Measurements from ENCODE around the gene TOLLIP. TPM values are rescaled to one million over a fixed set of nuclear protein-coding genes. Genes with fewer than 3 reads are reported as not detected.
"Not testable (repeated sequence)": the region's sequence is repeated elsewhere in the genome, so short reads cannot be mapped to it uniquely, and the experiment has no call there.

TOLLIP gene
- polyA plus RNA-seq, 2 donors = 44.4 to 68.0 TPM

GRCh38 chr11:1351278-1351937, 42.0 kb upstream of the TOLLIP start:
- 63 to 64% methylated on average over 12 of the region's 12 CpGs for WGBS, 2 donors

GRCh38 chr11:1350086-1350725, 40.8 kb upstream of the TOLLIP start:
- no peaks in the 10 kb centered on the region for H3K9me3 ChIP-seq (ENCODE audit: control insufficient read depth in 2 of 2, insufficient read depth in 1 of 2, low read depth in 1 of 2, low read length in 1 of 2)
- 58 to 60% methylated on average over 22 of the region's 22 CpGs for WGBS, 2 donors
- no peaks in the 10 kb centered on the region for H3K4me1 ChIP-seq (ENCODE audit: control insufficient read depth in 2 of 2, insufficient read depth in 2 of 2, low read length in 1 of 2)
- H3K27me3 ChIP-seq (ENCODE audit: control insufficient read depth in 1 of 2, insufficient read depth in 2 of 2, low read length in 2 of 2) = no peaks in the 10 kb centered on the region
- no peak overlapping the region for H3K27ac ChIP-seq (ENCODE audit: low read depth in 2 of 2, low read length in 1 of 2)
- H3K4me3 ChIP-seq (ENCODE audit: low read depth in 1 of 2, low read length in 2 of 2) = no peak overlapping the region
- H3K36me3 ChIP-seq (ENCODE audit: control insufficient read depth in 2 of 2, insufficient read depth in 2 of 2, low read length in 1 of 2) = no peaks in the 10 kb centered on the region

More at GRCh38 chr11:1351278-1351937, 42.0 kb upstream of the TOLLIP start:
- H3K4me1 ChIP-seq (ENCODE audit: control insufficient read depth in 2 of 2, insufficient read depth in 2 of 2, low read length in 1 of 2) = no peaks in the 10 kb centered on the region
- H3K4me3 ChIP-seq (ENCODE audit: low read depth in 1 of 2, low read length in 2 of 2) = no peak overlapping the region
- no peaks in the 10 kb centered on the region for H3K27me3 ChIP-seq (ENCODE audit: control insufficient read depth in 1 of 2, insufficient read depth in 2 of 2, low read length in 2 of 2)
- H3K36me3 ChIP-seq (ENCODE audit: control insufficient read depth in 2 of 2, insufficient read depth in 2 of 2, low read length in 1 of 2) = no peaks in the 10 kb centered on the region
- H3K27ac ChIP-seq (ENCODE audit: low read depth in 2 of 2, low read length in 1 of 2) = no peak overlapping the region
- no peaks in the 10 kb centered on the region for H3K9me3 ChIP-seq (ENCODE audit: control insufficient read depth in 2 of 2, insufficient read depth in 1 of 2, low read depth in 1 of 2, low read length in 1 of 2)

- H3K27ac ChIP-seq (ENCODE audit: low read depth in 2 of 2, low read length in 1 of 2) = no peak overlapping the region
- no peaks in the 10 kb centered on the region for H3K4me1 ChIP-seq (ENCODE audit: control insufficient read depth in 2 of 2, insufficient read depth in 2 of 2, low read length in 1 of 2)
- H3K27me3 ChIP-seq (ENCODE audit: control insufficient read depth in 1 of 2, insufficient read depth in 2 of 2, low read length in 2 of 2) = no peaks in the 10 kb centered on the region
- no peak overlapping the region for H3K4me3 ChIP-seq (ENCODE audit: low read depth in 1 of 2, low read length in 2 of 2)
- no peaks in the 10 kb centered on the region for H3K36me3 ChIP-seq (ENCODE audit: control insufficient read depth in 2 of 2, insufficient read depth in 2 of 2, low read length in 1 of 2)
- no peaks in the 10 kb centered on the region for H3K9me3 ChIP-seq (ENCODE audit: control insufficient read depth in 2 of 2, insufficient read depth in 1 of 2, low read depth in 1 of 2, low read length in 1 of 2)
- WGBS, 2 donors = 63 to 72% methylated on average over 29 of the region's 29 CpGs
Observed at GRCh38 chr11:1349327-1350041, 40.1 kb upstream of the TOLLIP start.

GRCh38 chr11:1348796-1349326, 39.4 kb upstream of the TOLLIP start:
- Histone ChIP-seq H3K27ac (ENCODE audit: low read depth in 2 of 2, low read length in 1 of 2) (no peak overlapping the region), H3K27me3 (ENCODE audit: control insufficient read depth in 1 of 2, insufficient read depth in 2 of 2, low read length in 2 of 2) (no peaks in the 10 kb centered on the region), H3K4me1 (ENCODE audit: control insufficient read depth in 2 of 2, insufficient read depth in 2 of 2, low read length in 1 of 2) (no peaks in the 10 kb centered on the region), H3K9me3 (ENCODE audit: control insufficient read depth in 2 of 2, insufficient read depth in 1 of 2, low read depth in 1 of 2, low read length in 1 of 2) (no peaks in the 10 kb centered on the region), H3K36me3 (ENCODE audit: control insufficient read depth in 2 of 2, insufficient read depth in 2 of 2, low read length in 1 of 2) (no peaks in the 10 kb centered on the region), H3K4me3 (ENCODE audit: low read depth in 1 of 2, low read length in 2 of 2) (no peak overlapping the region)
- WGBS, 2 donors = 45 to 52% methylated on average over 22 to 25 of the region's 25 CpGs

GRCh38 chr11:1348146-1348795, 38.8 kb upstream of the TOLLIP start:
- no peak overlapping the region for H3K4me3 ChIP-seq (ENCODE audit: low read depth in 1 of 2, low read length in 2 of 2)
- no peaks in the 10 kb centered on the region for H3K9me3 ChIP-seq (ENCODE audit: control insufficient read depth in 2 of 2, insufficient read depth in 1 of 2, low read depth in 1 of 2, low read length in 1 of 2)
- H3K4me1 ChIP-seq (ENCODE audit: control insufficient read depth in 2 of 2, insufficient read depth in 2 of 2, low read length in 1 of 2) = no peaks in the 10 kb centered on the region
- no peaks in the 10 kb centered on the region for H3K27me3 ChIP-seq (ENCODE audit: control insufficient read depth in 1 of 2, insufficient read depth in 2 of 2, low read length in 2 of 2)
- H3K27ac ChIP-seq (ENCODE audit: low read depth in 2 of 2, low read length in 1 of 2) = no peak overlapping the region
- no peaks in the 10 kb centered on the region for H3K36me3 ChIP-seq (ENCODE audit: control insufficient read depth in 2 of 2, insufficient read depth in 2 of 2, low read length in 1 of 2)
- 84 to 86% methylated on average over 14 of the region's 14 CpGs for WGBS, 2 donors

GRCh38 chr11:1347411-1347999, 38.1 kb upstream of the TOLLIP start:
- not testable (repeated sequence) for H3K36me3 ChIP-seq (ENCODE audit: control insufficient read depth in 2 of 2, insufficient read depth in 2 of 2, low read length in 1 of 2); H3K27me3 ChIP-seq (ENCODE audit: control insufficient read depth in 1 of 2, insufficient read depth in 2 of 2, low read length in 2 of 2); H3K4me3 ChIP-seq (ENCODE audit: low read depth in 1 of 2, low read length in 2 of 2); H3K27ac ChIP-seq (ENCODE audit: low read depth in 2 of 2, low read length in 1 of 2); H3K9me3 ChIP-seq (ENCODE audit: control insufficient read depth in 2 of 2, insufficient read depth in 1 of 2, low read depth in 1 of 2, low read length in 1 of 2); H3K4me1 ChIP-seq (ENCODE audit: control insufficient read depth in 2 of 2, insufficient read depth in 2 of 2, low read length in 1 of 2)
- WGBS, 2 donors = 92 to 93% methylated on average over 18 of the region's 18 CpGs

GRCh38 chr11:1346669-1347390, 37.4 kb upstream of the TOLLIP start:
- 83 to 88% methylated on average over 27 to 28 of the region's 28 CpGs for WGBS, 2 donors
- Histone ChIP-seq H3K4me3 (ENCODE audit: low read depth in 1 of 2, low read length in 2 of 2) (no peak overlapping the region), H3K9me3 (ENCODE audit: control insufficient read depth in 2 of 2, insufficient read depth in 1 of 2, low read depth in 1 of 2, low read length in 1 of 2) (no peaks in the 10 kb centered on the region), H3K27me3 (ENCODE audit: control insufficient read depth in 1 of 2, insufficient read depth in 2 of 2, low read length in 2 of 2) (no peaks in the 10 kb centered on the region), H3K4me1 (ENCODE audit: control insufficient read depth in 2 of 2, insufficient read depth in 2 of 2, low read length in 1 of 2) (no peaks in the 10 kb centered on the region), H3K27ac (ENCODE audit: low read depth in 2 of 2, low read length in 1 of 2) (no peak overlapping the region), H3K36me3 (ENCODE audit: control insufficient read depth in 2 of 2, insufficient read depth in 2 of 2, low read length in 1 of 2) (no peaks in the 10 kb centered on the region)

- 74 to 77% methylated on average over 27 to 28 of the region's 28 CpGs for WGBS, 2 donors
Observed at GRCh38 chr11:1345737-1346513, 36.5 kb upstream of the TOLLIP start.

More at GRCh38 chr11:1345737-1346513, 36.5 kb upstream of the TOLLIP start:
- Histone ChIP-seq H3K9me3 (ENCODE audit: control insufficient read depth in 2 of 2, insufficient read depth in 1 of 2, low read depth in 1 of 2, low read length in 1 of 2) (no peaks in the 10 kb centered on the region), H3K27me3 (ENCODE audit: control insufficient read depth in 1 of 2, insufficient read depth in 2 of 2, low read length in 2 of 2) (no peaks in the 10 kb centered on the region), H3K27ac (ENCODE audit: low read depth in 2 of 2, low read length in 1 of 2) (no peak overlapping the region), H3K36me3 (ENCODE audit: control insufficient read depth in 2 of 2, insufficient read depth in 2 of 2, low read length in 1 of 2) (no peaks in the 10 kb centered on the region), H3K4me1 (ENCODE audit: control insufficient read depth in 2 of 2, insufficient read depth in 2 of 2, low read length in 1 of 2) (no peaks in the 10 kb centered on the region), H3K4me3 (ENCODE audit: low read depth in 1 of 2, low read length in 2 of 2) (no peak overlapping the region)
